ENCODE results near the gene FAM117B.
A peak's percentile ranks its signal among the peaks of the same experiment; 100 is the strongest.
"Not testable (repeated sequence)": the region's sequence is repeated elsewhere in the genome, so short reads cannot be mapped to it uniquely, and the experiment has no call there.

The FAM117B gene

GRCh38 chr2:202635428-202636212 lies 851 bp downstream of the FAM117B start:
- Histone ChIP-seq H3K4me3 (peak overlapping the region; percentile 68 to 99 (median 98)), H3K27ac (peak overlapping the region in 20 of 21 experiments; percentile 39 to 96 (median 88))

- peak overlapping the region; percentile 68 to 99 (median 98) for H3K4me3 ChIP-seq
- H3K27ac ChIP-seq, result peak overlapping the region in 17 of 21 experiments; percentile 20 to 96 (median 86)
These were observed 1.4 kb downstream of the FAM117B start for GRCh38 chr2:202636213-202636513.

- H3K4me3 ChIP-seq, result no peak overlapping the region
- H3K27ac ChIP-seq, result no peak overlapping the region
These were observed 4.0 kb downstream of the FAM117B start for GRCh38 chr2:202638721-202639120.

GRCh38 chr2:202639231-202639630 lies 4.5 kb downstream of the FAM117B start:
- Histone ChIP-seq H3K4me3 (no peak overlapping the region), H3K27ac (peak overlapping the region in 1 of 21 experiments; percentile 2)

GRCh38 chr2:202642567-202642966 lies 7.8 kb downstream of the FAM117B start:
- Histone ChIP-seq H3K4me3 (no peak overlapping the region), H3K27ac (peak overlapping the region in 7 of 21 experiments; percentile 22 to 69 (median 38))

- peak overlapping the region in 7 of 21 experiments; percentile 22 to 69 (median 38) for H3K27ac ChIP-seq
- no peak overlapping the region for H3K4me3 ChIP-seq
These were observed 8.5 kb downstream of the FAM117B start for GRCh38 chr2:202643012-202643858.

GRCh38 chr2:202652119-202652518 lies 17.4 kb downstream of the FAM117B start:
- H3K4me3 ChIP-seq, result no peak overlapping the region
- H3K27ac ChIP-seq, result no peak overlapping the region

GRCh38 chr2:202653890-202654289 lies 19.1 kb downstream of the FAM117B start:
- Histone ChIP-seq H3K27ac (no peak overlapping the region), H3K4me3 (no peak overlapping the region)

- Histone ChIP-seq H3K4me3 (no peak overlapping the region), H3K27ac (no peak overlapping the region)
These were observed 23.1 kb downstream of the FAM117B start for GRCh38 chr2:202657876-202658275.

- H3K4me3 ChIP-seq, result no peak overlapping the region
- no peak overlapping the region for H3K27ac ChIP-seq
These were observed 26.0 kb downstream of the FAM117B start for GRCh38 chr2:202660796-202661195.

GRCh38 chr2:202669841-202670240 lies 35.1 kb downstream of the FAM117B start:
- H3K4me3 ChIP-seq, result no peak overlapping the region
- peak overlapping the region in 1 of 21 experiments; percentile 48 for H3K27ac ChIP-seq

GRCh38 chr2:202671317-202672035 lies 36.7 kb downstream of the FAM117B start:
- peak overlapping the region in 2 of 21 experiments; percentile 9 to 59 for H3K27ac ChIP-seq
- no peak overlapping the region for H3K4me3 ChIP-seq

- H3K27ac ChIP-seq, H3K4me3 ChIP-seq: not testable (repeated sequence)
These were observed 40.3 kb downstream of the FAM117B start for GRCh38 chr2:202675097-202675496.

GRCh38 chr2:202679980-202680379 lies 45.2 kb downstream of the FAM117B start:
- Histone ChIP-seq H3K27ac (no peak overlapping the region), H3K4me3 (no peak overlapping the region)

GRCh38 chr2:202680512-202680911 lies 45.7 kb downstream of the FAM117B start:
- Histone ChIP-seq H3K4me3 (no peak overlapping the region), H3K27ac (no peak overlapping the region)

- Histone ChIP-seq H3K4me3 (no peak overlapping the region), H3K27ac (no peak overlapping the region)
These were observed 47.0 kb downstream of the FAM117B start for GRCh38 chr2:202681688-202682205.

- no peak overlapping the region for H3K4me3 ChIP-seq
- H3K27ac ChIP-seq, result no peak overlapping the region
These were observed 47.5 kb downstream of the FAM117B start for GRCh38 chr2:202682274-202682673.

GRCh38 chr2:202687276-202687675 lies 52.5 kb downstream of the FAM117B start:
- Histone ChIP-seq H3K27ac (no peak overlapping the region), H3K4me3 (no peak overlapping the region)

GRCh38 chr2:202689459-202689858 lies 54.7 kb downstream of the FAM117B start:
- H3K27ac ChIP-seq, result no peak overlapping the region

GRCh38 chr2:202689898-202690297 lies 55.1 kb downstream of the FAM117B start:
- H3K4me3 ChIP-seq, result no peak overlapping the region
- peak overlapping the region in 1 of 21 experiments; percentile 10 for H3K27ac ChIP-seq

More at GRCh38 chr2:202689459-202689858, 54.7 kb downstream of the FAM117B start:
- no peak overlapping the region for H3K4me3 ChIP-seq

Measured in skin epidermis (tissue), 12 donors.